Colonic mucosa (tissue), 4 donors: Measurements from ENCODE around the gene FASTK. TPM values are rescaled to one million over a fixed set of nuclear protein-coding genes. Genes with fewer than 3 reads are reported as not detected.

Experiments
- DNase-seq: peaks from one replicate; pipeline ENCODE4 v3.0.0-alpha.2; 2020
- H3K27ac ChIP-seq: fragments of 200-600 bp; one replicate; pipeline ENCODE4 v1.8.0; 2021
- H3K27me3 ChIP-seq: fragments of 200-600 bp; one replicate; pipeline ENCODE4 v1.8.0; 2021
- H3K36me3 ChIP-seq: fragments of 200-600 bp; one replicate; pipeline ENCODE4 v1.8.0; 2021
- H3K4me1 ChIP-seq: fragments of 200-600 bp; one replicate; pipeline ENCODE4 v1.8.0; 2021; ENCODE audit warnings: mild to moderate bottlenecking
- H3K4me3 ChIP-seq: fragments of 200-600 bp; one replicate; pipeline ENCODE4 v1.8.0; 2021
- H3K9ac ChIP-seq, 2 donors: one replicate each; pipeline ENCODE4 v1.7.0; 2013; ENCODE audit warnings: control low read depth in 2 of 2, low read depth in 2 of 2, low read length in 2 of 2
- H3K9me3 ChIP-seq: fragments of 200-600 bp; one replicate; pipeline ENCODE4 v1.8.0; 2021
- intact Hi-C: fragments of 100-400 bp; cut with DNase I; formaldehyde crosslinking; loops from one replicate; pipeline ENCODE4 v1.14.1; 2022
- total RNA-seq, 2 donors: library from RNA; stranded (reverse); fragmentation: NEBNext Ultra II Directional in 1 of 2; extraction: Animal tissue kit (Norgen Biotek cat#: 25700) in 1 of 2; gene quantifications; one replicate each; pipeline ENCODE4 v1.2.1, GENCODE V29; 2021
- TF ChIP-seq, protein P1 (sequence below): fragments of 200-600 bp; IDR thresholded peaks from one replicate; pipeline ENCODE4 v1.8.0; 2022; ENCODE audit warnings: antibody characterized with exemption, mild to moderate bottlenecking
- donor health status: healthy.
- donor health status: DM: no; HTN: no; CAD: no.
- donor health status: DM: no; HTN: no; CAD: no.

FASTK gene
- total RNA-seq, 2 donors from 2014 or later: 67.0 to 149 TPM

GRCh38 chr7:151068069-151068773 is 12.4 kb downstream of the FASTK start:
- Histone ChIP-seq H3K9me3 (no peaks in the 10 kb centered on the region), H3K4me3 (no peak overlapping the region), H3K4me1 (no peaks in the 10 kb centered on the region), H3K27ac (no peak overlapping the region), H3K27me3 (no peaks in the 10 kb centered on the region), H3K9ac (no peak overlapping the region), H3K36me3 (peaks cover 12% of the 10 kb centered on the region)
- TF ChIP-seq, protein P1, sequence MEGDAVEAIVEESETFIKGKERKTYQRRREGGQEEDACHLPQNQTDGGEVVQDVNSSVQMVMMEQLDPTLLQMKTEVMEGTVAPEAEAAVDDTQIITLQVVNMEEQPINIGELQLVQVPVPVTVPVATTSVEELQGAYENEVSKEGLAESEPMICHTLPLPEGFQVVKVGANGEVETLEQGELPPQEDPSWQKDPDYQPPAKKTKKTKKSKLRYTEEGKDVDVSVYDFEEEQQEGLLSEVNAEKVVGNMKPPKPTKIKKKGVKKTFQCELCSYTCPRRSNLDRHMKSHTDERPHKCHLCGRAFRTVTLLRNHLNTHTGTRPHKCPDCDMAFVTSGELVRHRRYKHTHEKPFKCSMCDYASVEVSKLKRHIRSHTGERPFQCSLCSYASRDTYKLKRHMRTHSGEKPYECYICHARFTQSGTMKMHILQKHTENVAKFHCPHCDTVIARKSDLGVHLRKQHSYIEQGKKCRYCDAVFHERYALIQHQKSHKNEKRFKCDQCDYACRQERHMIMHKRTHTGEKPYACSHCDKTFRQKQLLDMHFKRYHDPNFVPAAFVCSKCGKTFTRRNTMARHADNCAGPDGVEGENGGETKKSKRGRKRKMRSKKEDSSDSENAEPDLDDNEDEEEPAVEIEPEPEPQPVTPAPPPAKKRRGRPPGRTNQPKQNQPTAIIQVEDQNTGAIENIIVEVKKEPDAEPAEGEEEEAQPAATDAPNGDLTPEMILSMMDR: no peak
- intact Hi-C loops: no loop called here
- DNase-seq: no peak

GRCh38 chr7:151066273-151066974 is 14.2 kb downstream of the FASTK start:
- H3K9ac ChIP-seq: no peak overlapping the region
- H3K27me3 ChIP-seq: no peaks in the 10 kb centered on the region
- H3K36me3 ChIP-seq: peaks cover 12% of the 10 kb centered on the region
- peaks cover 5% of the 10 kb centered on the region for H3K4me1 ChIP-seq
- intact Hi-C loops: no loop called here
- no peak overlapping the region for H3K4me3 ChIP-seq
- no peak overlapping the region for H3K27ac ChIP-seq
- TF ChIP-seq, protein P1: no peak
- no peak for DNase-seq
- no peaks in the 10 kb centered on the region for H3K9me3 ChIP-seq

GRCh38 chr7:151065516-151065915 is 15.1 kb downstream of the FASTK start:
- no peak for DNase-seq
- peaks cover 6% of the 10 kb centered on the region for H3K36me3 ChIP-seq
- no peaks in the 10 kb centered on the region for H3K27me3 ChIP-seq
- no peak overlapping the region for H3K9ac ChIP-seq
- no peak overlapping the region for H3K27ac ChIP-seq
- H3K4me1 ChIP-seq: peaks cover 14% of the 10 kb centered on the region
- intact Hi-C loops: no loop called here
- no peaks in the 10 kb centered on the region for H3K9me3 ChIP-seq
- TF ChIP-seq, protein P1: no peak
- no peak overlapping the region for H3K4me3 ChIP-seq

- no peak overlapping the region for H3K9ac ChIP-seq
- H3K36me3 ChIP-seq: peaks cover 6% of the 10 kb centered on the region
- H3K4me1 ChIP-seq: peaks cover 17% of the 10 kb centered on the region
- no peak overlapping the region for H3K4me3 ChIP-seq
- H3K27ac ChIP-seq: no peak overlapping the region
- intact Hi-C loops: no loop called here
- H3K9me3 ChIP-seq: no peaks in the 10 kb centered on the region
- TF ChIP-seq, protein P1: no peak
- DNase-seq: no peak
- no peaks in the 10 kb centered on the region for H3K27me3 ChIP-seq
Measured at GRCh38 chr7:151064993-151065392, 15.6 kb downstream of the FASTK start.

DNA sequence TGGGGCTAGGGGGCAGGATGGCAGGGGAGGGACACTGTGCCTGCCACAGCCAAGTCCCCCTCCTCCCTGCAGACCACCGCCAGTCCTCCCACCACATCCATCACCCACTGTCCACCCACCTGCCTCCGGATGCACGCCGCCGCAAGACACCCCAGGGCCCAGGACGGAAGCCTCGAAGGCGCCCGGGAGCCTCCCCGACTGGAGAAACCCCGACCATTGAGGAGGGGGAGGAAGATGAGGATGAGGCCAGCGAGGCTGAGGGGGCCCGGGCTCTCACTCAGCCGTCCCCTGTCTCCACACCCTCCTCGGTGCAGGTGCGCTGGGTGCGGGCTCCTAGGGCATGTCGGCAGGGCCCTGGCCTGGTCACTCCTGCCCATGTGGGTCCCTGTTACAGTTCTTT is 16.2 kb downstream of the FASTK start:
- no peak overlapping the region for H3K9ac ChIP-seq

More for the DNA sequence above, 16.2 kb downstream of the FASTK start:
- intact Hi-C loops: no loop called here
- Histone ChIP-seq H3K4me1 (peaks cover 17% of the 10 kb centered on the region), H3K4me3 (no peak overlapping the region), H3K27ac (no peak overlapping the region), H3K27me3 (no peaks in the 10 kb centered on the region), H3K9me3 (no peaks in the 10 kb centered on the region), H3K36me3 (peaks cover 1% of the 10 kb centered on the region)
- TF ChIP-seq, protein P1: no peak
- no peak for DNase-seq
